ENCODE data around the gene CCDC110. TPM values are rescaled to one million over a fixed set of nuclear protein-coding genes. Genes with fewer than 3 reads are reported as not detected.

CCDC110 gene
- total RNA-seq, 2 donors from 2014 or later, result 0.26 to 0.80 TPM

- Mint-ChIP-seq H3K27ac (no peak overlapping the region), H3K9me3 (no peaks in the 10 kb centered on the region), H3K4me1 (no peaks in the 10 kb centered on the region), H3K27me3 (ENCODE audit: insufficient read depth) (peaks cover under 1% of the 10 kb centered on the region), H3K36me3 (ENCODE audit: low read depth) (no peaks in the 10 kb centered on the region), H3K4me3 (no peak overlapping the region)
- H3K9ac ChIP-seq (ENCODE audit: extremely low read depth, low read length, poor library complexity, severe bottlenecking), result no peak overlapping the region
- H3K36me3 ChIP-seq (ENCODE audit: control insufficient read depth, insufficient read depth, low read length), result no peaks in the 10 kb centered on the region
- H3K4me1 ChIP-seq (ENCODE audit: control insufficient read depth, insufficient read depth, low read length), result no peaks in the 10 kb centered on the region
- H3K9me3 ChIP-seq (ENCODE audit: control insufficient read depth, low read length), result no peaks in the 10 kb centered on the region
- H3K27me3 ChIP-seq (ENCODE audit: control insufficient read depth, insufficient read depth, low read length, poor library complexity, severe bottlenecking), result no peaks in the 10 kb centered on the region
- no peak for DNase-seq
- 92% methylated on average over 2 of the region's 2 CpGs; no CpG with 5 or more reads in 1 of the 2 experiments for WGBS, 2 experiments (ENCODE audit: insufficient coverage in 1 of 2, insufficient read length in 1 of 2)
- TF ChIP-seq, protein P1, sequence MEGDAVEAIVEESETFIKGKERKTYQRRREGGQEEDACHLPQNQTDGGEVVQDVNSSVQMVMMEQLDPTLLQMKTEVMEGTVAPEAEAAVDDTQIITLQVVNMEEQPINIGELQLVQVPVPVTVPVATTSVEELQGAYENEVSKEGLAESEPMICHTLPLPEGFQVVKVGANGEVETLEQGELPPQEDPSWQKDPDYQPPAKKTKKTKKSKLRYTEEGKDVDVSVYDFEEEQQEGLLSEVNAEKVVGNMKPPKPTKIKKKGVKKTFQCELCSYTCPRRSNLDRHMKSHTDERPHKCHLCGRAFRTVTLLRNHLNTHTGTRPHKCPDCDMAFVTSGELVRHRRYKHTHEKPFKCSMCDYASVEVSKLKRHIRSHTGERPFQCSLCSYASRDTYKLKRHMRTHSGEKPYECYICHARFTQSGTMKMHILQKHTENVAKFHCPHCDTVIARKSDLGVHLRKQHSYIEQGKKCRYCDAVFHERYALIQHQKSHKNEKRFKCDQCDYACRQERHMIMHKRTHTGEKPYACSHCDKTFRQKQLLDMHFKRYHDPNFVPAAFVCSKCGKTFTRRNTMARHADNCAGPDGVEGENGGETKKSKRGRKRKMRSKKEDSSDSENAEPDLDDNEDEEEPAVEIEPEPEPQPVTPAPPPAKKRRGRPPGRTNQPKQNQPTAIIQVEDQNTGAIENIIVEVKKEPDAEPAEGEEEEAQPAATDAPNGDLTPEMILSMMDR (conservative IDR thresholded peaks at IDR 0.05), result no peak
- H3K4me3 ChIP-seq (ENCODE audit: low read length), result no peak overlapping the region
- no peak overlapping the region for H3K27ac ChIP-seq (ENCODE audit: low read depth, low read length)
Observed at GRCh38 chr4:185445209-185445608, 26.3 kb downstream of the CCDC110 start.

DNA sequence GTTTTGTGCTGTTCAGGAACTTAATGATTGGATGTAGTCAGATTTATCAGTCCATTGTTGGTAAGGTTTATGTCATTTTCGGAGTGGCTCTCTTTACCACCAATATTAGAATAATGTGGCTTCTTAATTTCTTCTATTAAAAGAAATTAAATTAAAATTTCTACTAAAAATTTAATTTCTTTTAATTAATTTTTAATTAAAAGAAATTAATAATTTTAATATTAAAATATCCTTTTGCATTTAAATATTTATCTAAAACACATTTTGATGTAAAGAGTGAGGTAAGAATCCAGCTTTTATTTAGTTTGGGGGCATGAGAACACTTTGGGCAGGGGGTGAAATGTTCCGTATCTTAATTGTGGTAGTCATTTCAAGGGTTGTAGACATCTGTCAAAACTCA is 30.1 kb downstream of the CCDC110 start:
- Histone ChIP-seq H3K27ac (ENCODE audit: low read depth, low read length) (no peak overlapping the region), H3K9me3 (ENCODE audit: control insufficient read depth, low read length) (no peaks in the 10 kb centered on the region), H3K4me3 (ENCODE audit: low read length) (no peak overlapping the region), H3K36me3 (ENCODE audit: control insufficient read depth, insufficient read depth, low read length) (no peaks in the 10 kb centered on the region), H3K27me3 (ENCODE audit: control insufficient read depth, insufficient read depth, low read length, poor library complexity, severe bottlenecking) (no peaks in the 10 kb centered on the region), H3K9ac (ENCODE audit: extremely low read depth, low read length, poor library complexity, severe bottlenecking) (no peak overlapping the region), H3K4me1 (ENCODE audit: control insufficient read depth, insufficient read depth, low read length) (no peaks in the 10 kb centered on the region)
- TF ChIP-seq, protein P1 (conservative IDR thresholded peaks at IDR 0.05), result no peak
- Mint-ChIP-seq H3K9me3 (no peaks in the 10 kb centered on the region), H3K27me3 (ENCODE audit: insufficient read depth) (no peaks in the 10 kb centered on the region), H3K4me3 (no peak overlapping the region), H3K27ac (no peak overlapping the region), H3K36me3 (ENCODE audit: low read depth) (no peaks in the 10 kb centered on the region), H3K4me1 (no peaks in the 10 kb centered on the region)
- WGBS, 2 experiments (ENCODE audit: insufficient coverage in 1 of 2, insufficient read length in 1 of 2), result 77% methylated on average over 1 of the region's 2 CpGs; no CpG with 5 or more reads in 1 of the 2 experiments
- no peak for DNase-seq

GRCh38 chr4:185437809-185438208 is 33.7 kb downstream of the CCDC110 start:
- Histone ChIP-seq H3K9me3 (ENCODE audit: control insufficient read depth, low read length) (no peaks in the 10 kb centered on the region), H3K36me3 (ENCODE audit: control insufficient read depth, insufficient read depth, low read length) (no peaks in the 10 kb centered on the region), H3K4me3 (ENCODE audit: low read length) (no peak overlapping the region), H3K27ac (ENCODE audit: low read depth, low read length) (no peak overlapping the region), H3K27me3 (ENCODE audit: control insufficient read depth, insufficient read depth, low read length, poor library complexity, severe bottlenecking) (no peaks in the 10 kb centered on the region), H3K4me1 (ENCODE audit: control insufficient read depth, insufficient read depth, low read length) (no peaks in the 10 kb centered on the region), H3K9ac (ENCODE audit: extremely low read depth, low read length, poor library complexity, severe bottlenecking) (no peak overlapping the region)
- no peaks in the 10 kb centered on the region for H3K9me3 Mint-ChIP-seq
- H3K4me1 Mint-ChIP-seq, result no peaks in the 10 kb centered on the region
- H3K27ac Mint-ChIP-seq, result no peak overlapping the region
- H3K27me3 Mint-ChIP-seq (ENCODE audit: insufficient read depth), result no peaks in the 10 kb centered on the region
- DNase-seq, result no peak
- H3K4me3 Mint-ChIP-seq, result no peak overlapping the region
- TF ChIP-seq, protein P1 (conservative IDR thresholded peaks at IDR 0.05), result no peak
- no peaks in the 10 kb centered on the region for H3K36me3 Mint-ChIP-seq (ENCODE audit: low read depth)
